ENCODE data around the gene TPX2.

TPX2 gene

GRCh38 chr20:31747640-31748039 lies 8.6 kb downstream of the TPX2 start:
- H2AFZ ChIP-seq (ENCODE audit: low read length) = no peak overlapping the region
- no peaks in the 10 kb centered on the region for H3K9me2 ChIP-seq (ENCODE audit: low read depth, low read length)
- no peak overlapping the region for H3K27ac ChIP-seq (ENCODE audit: low read depth, low read length, poor library complexity, severe bottlenecking)
- H3K27me3 ChIP-seq (ENCODE audit: insufficient read depth, low read length) = no peaks in the 10 kb centered on the region
- H3K4me3 ChIP-seq (ENCODE audit: low read depth, low read length, poor library complexity, severe bottlenecking) = no peak overlapping the region
- TF ChIP-seq EZH2 (IDR thresholded peaks at IDR 0.05; ENCODE audit: borderline replicate concordance, low read length) (no peak), CTCF (IDR thresholded peaks at IDR 0.05; ENCODE audit: low read length) (no peak)
- H3K79me2 ChIP-seq (ENCODE audit: insufficient read depth, low read length) = peaks cover 86% of the 10 kb centered on the region
- H4K20me1 ChIP-seq (ENCODE audit: insufficient read depth, low read length) = no peaks in the 10 kb centered on the region
- H3K36me3 ChIP-seq (ENCODE audit: insufficient read depth, low read length) = peaks cover 84% of the 10 kb centered on the region
- no peaks in the 10 kb centered on the region for H3K9me3 ChIP-seq (ENCODE audit: low read length)
- no peaks in the 10 kb centered on the region for H3F3A ChIP-seq (ENCODE audit: insufficient read depth, low read length)
- peaks cover 27% of the 10 kb centered on the region for H3K4me1 ChIP-seq (ENCODE audit: insufficient read depth, low read length, severe bottlenecking)
- H3K9ac ChIP-seq (ENCODE audit: low read length) = no peak overlapping the region
- no peak overlapping the region for H3K4me2 ChIP-seq (ENCODE audit: low read length)

- TF ChIP-seq EZH2 (IDR thresholded peaks at IDR 0.05; ENCODE audit: borderline replicate concordance, low read length) = no peak
- TF ChIP-seq CTCF (IDR thresholded peaks at IDR 0.05; ENCODE audit: low read length) = no peak
- no peaks in the 10 kb centered on the region for H3F3A ChIP-seq (ENCODE audit: insufficient read depth, low read length)
- no peak overlapping the region for H3K27ac ChIP-seq (ENCODE audit: low read depth, low read length, poor library complexity, severe bottlenecking)
- no peaks in the 10 kb centered on the region for H3K9me3 ChIP-seq (ENCODE audit: low read length)
- H4K20me1 ChIP-seq (ENCODE audit: insufficient read depth, low read length) = no peaks in the 10 kb centered on the region
- H3K9ac ChIP-seq (ENCODE audit: low read length) = no peak overlapping the region
- peaks cover 92% of the 10 kb centered on the region for H3K79me2 ChIP-seq (ENCODE audit: insufficient read depth, low read length)
- no peak overlapping the region for H3K4me3 ChIP-seq (ENCODE audit: low read depth, low read length, poor library complexity, severe bottlenecking)
- no peak overlapping the region for H3K4me2 ChIP-seq (ENCODE audit: low read length)
- no peak overlapping the region for H2AFZ ChIP-seq (ENCODE audit: low read length)
- H3K36me3 ChIP-seq (ENCODE audit: insufficient read depth, low read length) = peaks cover 83% of the 10 kb centered on the region
- H3K9me2 ChIP-seq (ENCODE audit: low read depth, low read length) = no peaks in the 10 kb centered on the region
- H3K27me3 ChIP-seq (ENCODE audit: insufficient read depth, low read length) = no peaks in the 10 kb centered on the region
- peaks cover 27% of the 10 kb centered on the region for H3K4me1 ChIP-seq (ENCODE audit: insufficient read depth, low read length, severe bottlenecking)
Measured at GRCh38 chr20:31749223-31749622, 10.1 kb downstream of the TPX2 start.

- no peak overlapping the region for H3K4me2 ChIP-seq (ENCODE audit: low read length)
- no peaks in the 10 kb centered on the region for H3K9me2 ChIP-seq (ENCODE audit: low read depth, low read length)
- no peaks in the 10 kb centered on the region for H3F3A ChIP-seq (ENCODE audit: insufficient read depth, low read length)
- no peaks in the 10 kb centered on the region for H3K27me3 ChIP-seq (ENCODE audit: insufficient read depth, low read length)
- peaks cover 93% of the 10 kb centered on the region for H3K79me2 ChIP-seq (ENCODE audit: insufficient read depth, low read length)
- H3K9me3 ChIP-seq (ENCODE audit: low read length) = no peaks in the 10 kb centered on the region
- H3K27ac ChIP-seq (ENCODE audit: low read depth, low read length, poor library complexity, severe bottlenecking) = no peak overlapping the region
- TF ChIP-seq CTCF (IDR thresholded peaks at IDR 0.05; ENCODE audit: low read length) (no peak), EZH2 (IDR thresholded peaks at IDR 0.05; ENCODE audit: borderline replicate concordance, low read length) (no peak)
- H4K20me1 ChIP-seq (ENCODE audit: insufficient read depth, low read length) = no peaks in the 10 kb centered on the region
- H2AFZ ChIP-seq (ENCODE audit: low read length) = no peak overlapping the region
- H3K9ac ChIP-seq (ENCODE audit: low read length) = no peak overlapping the region
- H3K4me1 ChIP-seq (ENCODE audit: insufficient read depth, low read length, severe bottlenecking) = peaks cover 13% of the 10 kb centered on the region
- no peak overlapping the region for H3K4me3 ChIP-seq (ENCODE audit: low read depth, low read length, poor library complexity, severe bottlenecking)
- H3K36me3 ChIP-seq (ENCODE audit: insufficient read depth, low read length) = peaks cover 70% of the 10 kb centered on the region
Measured at GRCh38 chr20:31751126-31751525, 12.0 kb downstream of the TPX2 start.
